ENCODE data around the gene NCK1.

Gene NCK1

GRCh38 chr3:136988651-136989050, 126.6 kb downstream of the NCK1 start:
- no peak for TF ChIP-seq POLR2A (IDR thresholded peaks at IDR 0.05; ENCODE audit: low read length)
- no peak for TF ChIP-seq GATA1 (IDR thresholded peaks at IDR 0.05; ENCODE audit: low read depth, low read length)
- no peak for DNase-seq

- TF ChIP-seq POLR2A (IDR thresholded peaks at IDR 0.05; ENCODE audit: low read length) (no peak), GATA1 (IDR thresholded peaks at IDR 0.05; ENCODE audit: low read depth, low read length) (no peak)
- no peak for DNase-seq
Observed at GRCh38 chr3:136989781-136990524, 127.9 kb downstream of the NCK1 start.

- TF ChIP-seq POLR2A (IDR thresholded peaks at IDR 0.05; ENCODE audit: low read length), result no peak
- TF ChIP-seq GATA1 (IDR thresholded peaks at IDR 0.05; ENCODE audit: low read depth, low read length), result no peak
- DNase-seq, result no peak
Observed at GRCh38 chr3:136990826-136991225, 128.8 kb downstream of the NCK1 start.

- no peak for DNase-seq
Observed at GRCh38 chr3:136992115-136992514, 130.1 kb downstream of the NCK1 start.

GRCh38 chr3:136994772-136995516, 132.9 kb downstream of the NCK1 start:
- no peak for TF ChIP-seq GATA1 (IDR thresholded peaks at IDR 0.05; ENCODE audit: low read depth, low read length)
- no peak for TF ChIP-seq POLR2A (IDR thresholded peaks at IDR 0.05; ENCODE audit: low read length)
- DNase-seq, result no peak

More at GRCh38 chr3:136992115-136992514, 130.1 kb downstream of the NCK1 start:
- no peak for TF ChIP-seq GATA1 (IDR thresholded peaks at IDR 0.05; ENCODE audit: low read depth, low read length)
- no peak for TF ChIP-seq POLR2A (IDR thresholded peaks at IDR 0.05; ENCODE audit: low read length)

GRCh38 chr3:136995652-136996051, 133.6 kb downstream of the NCK1 start:
- DNase-seq, result no peak
- TF ChIP-seq GATA1 (IDR thresholded peaks at IDR 0.05; ENCODE audit: low read depth, low read length), result no peak
- TF ChIP-seq POLR2A (IDR thresholded peaks at IDR 0.05; ENCODE audit: low read length), result no peak

All from erythroblast (primary cell).